ENCODE measurements around the gene IFIT1B.

- TF ChIP-seq ATF2 (IDR thresholded peaks at IDR 0.05; ENCODE audit: low read length) = no peak
- TF ChIP-seq RBBP5 (IDR thresholded peaks at IDR 0.05; ENCODE audit: borderline replicate concordance, low read depth, low read length) = no peak
- no peak for TF ChIP-seq POLR2A (IDR thresholded peaks at IDR 0.05; ENCODE audit: control extremely low read depth in 1 of 2, low read depth in 2 of 2, low read length in 2 of 2)
- no peak for TF ChIP-seq NRF1 (IDR thresholded peaks at IDR 0.05; ENCODE audit: low read depth, low read length)
- TF ChIP-seq CTCF (IDR thresholded peaks at IDR 0.05; ENCODE audit: control extremely low read depth in 1 of 3, insufficient read depth in 1 of 3, low read depth in 1 of 3, low read length in 3 of 3) = no peak
- no peak for TF ChIP-seq GABPA (IDR thresholded peaks at IDR 0.05; ENCODE audit: borderline replicate concordance, insufficient read depth, low read length)
- no peak for TF ChIP-seq TAF1 (IDR thresholded peaks at IDR 0.05; ENCODE audit: low read depth, low read length)
- no peak for TF ChIP-seq CBX5 (IDR thresholded peaks at IDR 0.05; ENCODE audit: low read depth, low read length)
- TF ChIP-seq ZNF274 (IDR thresholded peaks at IDR 0.05; ENCODE audit: borderline replicate concordance, extremely low read depth, low read length) = no peak
- TF ChIP-seq SUZ12 (IDR thresholded peaks at IDR 0.05; ENCODE audit: low read length) = no peak
- no peak for TF ChIP-seq MAX (IDR thresholded peaks at IDR 0.05)
- no peak for TF ChIP-seq HDAC2 (IDR thresholded peaks at IDR 0.05; ENCODE audit: borderline replicate concordance in 1 of 2, low read depth in 2 of 2, low read length in 2 of 2)
- TF ChIP-seq CHD1 (IDR thresholded peaks at IDR 0.05; ENCODE audit: low read depth, low read length) = no peak
Measured at GRCh38 chr10:89391907-89392756, 14.3 kb downstream of the IFIT1B start, which contains the start of gene IFIT1.

All from H1 (cell line).